Small intestine (tissue), 7 donors: ENCODE measurements around the gene PRCD. TPM values are rescaled to one million over a fixed set of nuclear protein-coding genes. Genes with fewer than 3 reads are reported as not detected.
A peak's percentile ranks its signal among the peaks of the same experiment; 100 is the strongest.

Source experiments
- DNase-seq, 2 donors: peaks; one replicate each; pipeline versions ENCODE4 v3.0.0 to v3.0.0-alpha.2; 2013
- FAIRE-seq: peaks from 2 replicates; lab custom pipeline; 2012; peaks lifted over from hg19 to GRCh38; lab: Jason Lieb, UNC
- H3K27ac ChIP-seq, 3 donors: one replicate each; pipeline ENCODE4 v1.5.1; 2013; ENCODE audit warnings: low read length in 2 of 3, mild to moderate bottlenecking in 2 of 3, control low read depth in 1 of 3, inconsistent platforms in 1 of 3, low read depth in 1 of 3, moderate library complexity in 1 of 3
- H3K27me3 ChIP-seq, 3 donors: one replicate each; pipeline ENCODE4 v1.6.1; 2013; ENCODE audit warnings: low read length in 3 of 3, inconsistent platforms in 1 of 3; ENCODE audit not compliant: control insufficient read depth in 3 of 3, insufficient read depth in 3 of 3
- H3K36me3 ChIP-seq, 3 donors: one replicate each; pipeline ENCODE4 v1.6.1; 2013; ENCODE audit warnings: low read length in 3 of 3, inconsistent platforms in 1 of 3, low read depth in 1 of 3, mild to moderate bottlenecking in 1 of 3, moderate library complexity in 1 of 3; ENCODE audit not compliant: control insufficient read depth in 3 of 3, insufficient read depth in 2 of 3
- H3K4me1 ChIP-seq, 3 donors: one replicate each; pipeline ENCODE4 v1.6.1; 2013; ENCODE audit warnings: low read length in 2 of 3, inconsistent platforms in 1 of 3, low read depth in 1 of 3, mild to moderate bottlenecking in 1 of 3, moderate library complexity in 1 of 3; ENCODE audit not compliant: control insufficient read depth in 3 of 3, insufficient read depth in 2 of 3
- H3K4me3 ChIP-seq, 3 donors: one replicate each; pipeline ENCODE4 v1.5.1; 2013; ENCODE audit warnings: low read length in 3 of 3, control low read depth in 1 of 3, inconsistent platforms in 1 of 3, low read depth in 1 of 3, mild to moderate bottlenecking in 1 of 3, moderate library complexity in 1 of 3
- H3K9me3 ChIP-seq, 2 donors: one replicate each; pipeline ENCODE4 v1.6.1; 2013; ENCODE audit warnings: low read depth in 1 of 2, low read length in 1 of 2; ENCODE audit not compliant: control insufficient read depth in 2 of 2, insufficient read depth in 1 of 2
- WGBS, 3 donors: extraction: QIAGEN DNeasy Blood & Tissue Kit; methylation state at CpG; one replicate each; pipeline ENCODE4 v1.1.7; 2013; 5-methylcytosine and 5-hydroxymethylcytosine counted together
- polyA plus RNA-seq, 4 donors: library from polyadenylated mRNA; stranded (reverse) in 3 of 4; unstranded in 1 of 4; fragments of 200-250 nt in 3 of 4; fragments of 120-200 nt in 1 of 4; gene quantifications; one replicate each; pipeline versions ENCODE4 v1.2.1 to v1.2.3, GENCODE V29; 2013
- donor health status: healthy with polysubstance abuse.
- donor health status: control.
- donor health status: control.
- donor health status: Bipolar disorder and iron deficiency.
- donor health status: healthy.

Gene PRCD
- polyA plus RNA-seq, 4 donors = 1.6 to 3.4 (median 2.2) TPM; not detected in 1

- Histone ChIP-seq H3K9me3 (no peaks in the 10 kb centered on the region), H3K27me3 (peaks cover 0 to 6% (median 0%) of the 10 kb centered on the region in 3 donors), H3K4me1 (peaks cover 4 to 39% (median 10%) of the 10 kb centered on the region in 3 donors), H3K36me3 (peaks cover 0 to 15% (median 0%) of the 10 kb centered on the region in 3 donors), H3K27ac (peak overlapping the region in 2 of 3 donors; percentile 81 to 89), H3K4me3 (peak overlapping the region in 1 of 3 donors; percentile 34)
- no peak for DNase-seq
- FAIRE-seq = no peak
- WGBS, 3 donors = 67 to 83% (median 71%) methylated on average over 15 of the region's 15 CpGs
These were observed 11.7 kb upstream of the PRCD start for GRCh38 chr17:76528156-76528527.

DNA sequence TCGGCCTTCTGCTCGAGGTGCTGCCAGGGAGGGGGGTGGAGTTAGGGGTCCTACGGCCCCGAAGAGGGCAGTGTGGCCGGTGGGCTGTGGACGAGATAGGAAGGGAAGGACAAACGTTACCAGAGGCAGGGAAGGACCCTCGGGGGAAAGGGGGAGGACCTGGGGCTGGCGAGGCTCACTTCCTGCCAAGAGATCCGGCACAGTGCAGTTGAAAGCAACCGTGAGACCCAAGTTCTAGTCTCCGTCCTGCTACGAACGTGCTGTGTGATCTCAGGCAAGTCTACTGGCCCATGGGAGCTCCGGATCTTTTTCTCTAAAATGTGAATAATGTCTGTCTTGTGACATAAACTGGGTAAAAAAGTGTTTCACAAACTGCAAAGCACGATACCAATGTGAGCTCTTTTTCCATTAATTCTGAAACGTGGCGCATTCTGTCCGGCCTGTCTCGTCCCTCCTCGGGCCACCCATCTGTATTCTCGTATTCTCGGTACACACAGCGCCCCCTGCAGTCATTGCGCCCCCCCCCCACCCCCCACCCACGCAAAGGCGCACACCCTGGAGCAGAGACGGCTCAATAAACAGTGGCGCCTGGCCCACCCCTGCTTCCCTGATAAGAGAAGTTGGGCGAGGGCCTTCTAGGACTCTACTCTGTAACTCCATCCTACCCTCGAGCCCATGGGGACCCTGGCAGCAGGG is 11.2 kb upstream of the PRCD start:
- peak overlapping the region in 1 of 3 donors; percentile 34 for H3K4me3 ChIP-seq
- H3K36me3 ChIP-seq = peaks cover 0 to 15% (median 0%) of the 10 kb centered on the region in 3 donors
- peaks cover 0 to 6% (median 0%) of the 10 kb centered on the region in 3 donors for H3K27me3 ChIP-seq
- 46 to 49% (median 48%) methylated on average over 31 of the region's 31 CpGs for WGBS, 3 donors
- peaks cover 4 to 39% (median 10%) of the 10 kb centered on the region in 3 donors for H3K4me1 ChIP-seq
- FAIRE-seq (no peak), DNase-seq (no peak)
- H3K9me3 ChIP-seq = no peaks in the 10 kb centered on the region
- H3K27ac ChIP-seq = peak overlapping the region in 2 of 3 donors; percentile 81 to 89

DNA sequence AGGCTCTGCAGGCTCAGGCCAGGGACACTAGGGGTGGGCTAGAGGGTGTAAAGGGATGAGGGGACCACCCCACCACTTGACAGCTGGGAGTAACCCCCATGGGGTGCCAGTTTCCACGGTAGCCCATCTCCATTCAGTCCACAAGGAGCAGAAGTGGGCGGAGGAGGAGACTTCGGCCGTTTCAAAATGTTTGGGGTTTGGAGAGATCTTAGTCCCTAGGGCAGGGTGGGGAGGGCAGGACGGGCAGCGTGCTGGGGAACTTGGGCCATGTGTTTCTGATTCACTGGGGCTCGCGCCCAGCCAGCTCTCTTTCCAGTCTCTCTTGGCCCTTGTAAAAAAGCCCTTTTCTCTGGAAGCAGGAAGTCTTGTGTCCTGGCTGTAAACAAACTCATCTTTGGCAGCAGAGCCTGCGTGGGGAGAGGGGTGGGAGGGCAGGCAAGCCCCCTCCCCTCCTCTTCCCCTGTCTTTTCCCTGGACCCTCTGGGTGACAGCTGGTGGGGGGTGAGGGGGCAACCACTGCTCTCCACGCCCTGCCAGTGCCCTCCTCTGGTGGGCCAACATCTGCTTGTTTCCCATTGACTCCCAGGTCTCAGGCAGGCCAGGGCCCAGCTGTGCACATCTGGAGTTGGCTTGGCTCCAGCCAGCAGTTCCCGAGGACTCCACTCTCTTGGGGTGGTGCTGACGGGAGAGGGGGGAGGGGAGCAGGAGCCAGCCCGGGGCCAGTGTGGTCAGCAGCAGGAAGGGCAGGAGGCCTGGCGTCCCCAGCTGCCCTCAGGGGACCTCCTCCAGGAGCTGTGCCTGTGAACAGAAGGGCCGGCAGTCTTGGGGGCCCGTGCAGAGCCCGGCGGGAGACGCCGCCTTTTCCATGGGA is 10.4 kb upstream of the PRCD start:
- FAIRE-seq (no peak), DNase-seq (peak in 1 of 2 donors; percentile 75)
- Histone ChIP-seq H3K36me3 (peaks cover 0 to 17% (median 0%) of the 10 kb centered on the region in 3 donors), H3K9me3 (no peaks in the 10 kb centered on the region), H3K4me3 (no peak overlapping the region), H3K27me3 (peaks cover 0 to 6% (median 0%) of the 10 kb centered on the region in 3 donors), H3K27ac (peak overlapping the region in 2 of 3 donors; percentile 81 to 89), H3K4me1 (peaks cover 4 to 39% (median 10%) of the 10 kb centered on the region in 3 donors)
- WGBS, 3 donors = 36 to 47% (median 41%) methylated on average over 20 of the region's 20 CpGs

- no peak for FAIRE-seq
- peaks cover 0 to 6% (median 0%) of the 10 kb centered on the region in 3 donors for H3K27me3 ChIP-seq
- H3K4me1 ChIP-seq = peaks cover 0 to 32% (median 10%) of the 10 kb centered on the region in 3 donors
- no peak overlapping the region for H3K4me3 ChIP-seq
- H3K27ac ChIP-seq = peak overlapping the region in 2 of 3 donors; percentile 81 to 89
- WGBS, 3 donors = 55 to 71% (median 67%) methylated on average over 21 to 23 of the region's 23 CpGs
- no peaks in the 10 kb centered on the region for H3K9me3 ChIP-seq
- peak in 1 of 2 donors; percentile 46 for DNase-seq
- H3K36me3 ChIP-seq = peaks cover 0 to 18% (median 0%) of the 10 kb centered on the region in 3 donors
These were observed 9.6 kb upstream of the PRCD start for GRCh38 chr17:76530095-76530723.

DNA sequence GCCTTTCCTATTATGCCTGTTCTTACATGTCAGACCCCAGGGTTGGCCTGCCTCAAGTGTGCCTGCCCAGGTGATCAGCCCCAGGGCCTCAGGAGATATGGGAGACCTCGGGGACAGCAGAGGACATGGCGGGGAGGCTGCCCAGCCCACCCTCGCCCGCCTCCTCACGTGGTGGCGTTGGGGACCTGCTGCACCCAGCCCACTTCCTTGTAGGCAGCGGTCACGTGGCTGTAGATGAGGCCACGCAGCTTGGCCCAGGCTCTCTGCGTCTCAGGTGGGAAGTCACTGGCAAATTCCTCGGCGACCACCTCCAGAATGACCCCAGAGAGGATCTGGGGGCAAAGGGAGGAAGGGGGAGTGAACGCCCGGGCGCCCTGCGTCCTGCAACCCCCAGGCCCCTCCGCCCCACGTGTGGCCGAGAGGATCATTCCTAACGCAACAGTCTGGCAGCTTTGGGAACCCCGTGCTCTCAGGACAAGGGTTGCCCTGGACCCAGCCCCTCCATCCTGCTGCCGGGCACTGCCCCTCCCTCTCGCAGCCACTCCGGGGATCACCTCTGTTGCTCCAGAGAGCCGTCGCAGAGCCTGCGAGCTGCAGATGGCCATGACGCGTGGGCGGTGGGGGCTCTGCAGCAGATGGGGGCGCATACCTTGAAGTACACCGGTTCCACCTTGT is 8.9 kb upstream of the PRCD start:
- no peak for DNase-seq
- WGBS, 3 donors = 75 to 79% (median 78%) methylated on average over 27 to 32 of the region's 32 CpGs
- FAIRE-seq = no peak
- Histone ChIP-seq H3K4me1 (peaks cover 0 to 30% (median 10%) of the 10 kb centered on the region in 3 donors), H3K9me3 (no peaks in the 10 kb centered on the region), H3K27ac (peak overlapping the region; percentile 17 to 89 (median 81)), H3K36me3 (peaks cover 0 to 19% (median 0%) of the 10 kb centered on the region in 3 donors), H3K4me3 (no peak overlapping the region), H3K27me3 (peaks cover 0 to 6% (median 0%) of the 10 kb centered on the region in 3 donors)

GRCh38 chr17:76531486-76532038 is 8.3 kb upstream of the PRCD start:
- WGBS, 3 donors = 75 to 84% (median 83%) methylated on average over 18 of the region's 18 CpGs
- no peak for FAIRE-seq

GRCh38 chr17:76532072-76532651 is 7.7 kb upstream of the PRCD start:
- FAIRE-seq (no peak), DNase-seq (no peak)
- H3K36me3 ChIP-seq = peaks cover 0 to 19% (median 0%) of the 10 kb centered on the region in 3 donors
- H3K27ac ChIP-seq = peak overlapping the region in 1 of 3 donors; percentile 89
- H3K9me3 ChIP-seq = no peaks in the 10 kb centered on the region
- H3K4me1 ChIP-seq = peaks cover 0 to 30% (median 10%) of the 10 kb centered on the region in 3 donors
- no peak overlapping the region for H3K4me3 ChIP-seq
- 73 to 75% (median 74%) methylated on average over 8 of the region's 8 CpGs for WGBS, 3 donors
- H3K27me3 ChIP-seq = peaks cover 0 to 19% (median 0%) of the 10 kb centered on the region in 3 donors

More at GRCh38 chr17:76531486-76532038, 8.3 kb upstream of the PRCD start:
- H3K4me1 ChIP-seq = peaks cover 0 to 30% (median 10%) of the 10 kb centered on the region in 3 donors
- H3K9me3 ChIP-seq = no peaks in the 10 kb centered on the region
- peaks cover 0 to 13% (median 0%) of the 10 kb centered on the region in 3 donors for H3K27me3 ChIP-seq
- H3K36me3 ChIP-seq = peaks cover 0 to 19% (median 0%) of the 10 kb centered on the region in 3 donors
- DNase-seq = no peak
- H3K27ac ChIP-seq = peak overlapping the region in 2 of 3 donors; percentile 81 to 89
- no peak overlapping the region for H3K4me3 ChIP-seq
